ENCODE measurements around the gene APBA2.

The APBA2 gene

DNA sequence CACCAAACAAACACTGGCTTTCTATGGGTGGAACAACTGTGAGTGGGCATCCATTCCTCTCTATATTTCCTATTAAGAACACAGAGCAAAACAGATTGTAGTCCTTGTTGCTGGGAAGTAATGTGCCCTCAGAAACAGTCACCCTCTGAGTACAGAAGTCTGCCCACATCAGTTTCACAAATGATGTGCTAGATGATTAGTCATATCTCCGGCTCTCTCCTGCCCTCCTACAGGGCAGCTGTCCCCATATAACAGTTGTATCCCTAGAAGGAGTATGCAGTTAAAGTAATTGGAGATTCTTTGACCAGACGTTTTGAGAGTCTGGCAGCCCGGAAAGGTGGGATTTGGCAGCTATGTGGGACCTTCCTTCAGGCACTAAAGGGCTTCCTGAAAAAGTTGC is 159.9 kb downstream of the APBA2 start:
- DNase-seq: no peak

DNA sequence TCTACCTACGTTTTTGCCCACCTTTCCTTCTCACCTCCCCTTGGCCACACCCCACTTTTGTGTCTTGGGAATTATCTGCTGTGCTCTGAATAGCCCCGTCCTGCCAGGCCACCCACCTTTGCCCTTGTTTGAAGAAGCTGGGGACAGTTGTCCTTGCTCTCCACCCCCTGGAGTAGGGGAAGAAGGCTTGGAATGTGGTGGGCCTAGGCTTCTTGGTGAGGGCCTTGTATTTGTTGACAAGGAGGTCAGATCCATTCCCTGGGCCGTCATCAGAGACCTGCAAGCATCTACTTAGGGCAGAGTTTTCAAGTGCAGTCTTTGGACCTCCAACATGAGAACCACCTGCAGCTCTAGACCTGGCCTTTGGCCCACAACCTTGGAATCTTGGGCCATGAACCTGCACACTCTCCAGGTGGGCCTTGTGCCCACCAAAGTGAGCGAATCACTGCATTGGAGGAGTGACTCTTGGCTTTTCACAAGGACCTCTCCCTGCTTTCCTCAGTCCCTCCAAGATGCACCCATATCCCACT is 160.6 kb downstream of the APBA2 start:
- DNase-seq: no peak

DNA sequence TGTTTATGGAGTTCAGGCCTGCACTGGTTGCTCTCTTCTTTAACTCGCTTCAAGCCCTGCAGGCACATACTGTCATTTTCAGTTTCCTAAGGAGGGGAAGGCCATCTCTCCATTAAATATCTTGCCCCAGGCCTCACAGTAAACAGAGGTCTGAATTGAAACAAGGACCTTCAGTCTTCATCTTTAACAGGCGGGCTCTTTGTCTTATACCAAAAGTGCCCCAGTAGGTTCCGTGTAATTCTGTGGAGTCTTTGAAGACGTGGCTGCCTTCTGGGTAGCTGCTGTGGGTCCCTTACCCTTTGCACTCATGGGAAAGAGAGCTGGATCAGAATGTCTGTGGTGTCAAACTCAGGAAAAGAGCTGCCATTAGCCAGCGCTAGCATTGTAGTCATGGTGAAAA is 161.2 kb downstream of the APBA2 start:
- no peak for DNase-seq

DNA sequence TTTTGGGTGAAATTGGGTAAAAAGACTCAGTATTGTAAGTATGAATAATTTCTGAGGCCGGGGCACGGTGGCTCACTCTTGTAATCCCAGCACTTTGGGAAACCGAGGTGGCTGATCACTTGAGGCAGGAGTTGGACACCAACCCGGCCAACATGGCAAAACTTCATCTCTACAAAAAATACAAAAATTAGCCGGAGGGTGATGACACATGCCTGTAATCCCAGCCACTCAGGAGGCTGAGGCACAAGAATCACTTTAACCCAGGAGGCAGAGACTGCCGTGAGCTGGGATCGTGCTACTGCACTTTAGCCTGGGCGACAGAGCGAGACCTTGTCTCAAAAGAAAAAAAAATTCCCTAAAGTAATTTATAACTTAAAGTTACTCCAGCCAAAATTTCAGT is 162.2 kb downstream of the APBA2 start:
- no peak for DNase-seq

DNA sequence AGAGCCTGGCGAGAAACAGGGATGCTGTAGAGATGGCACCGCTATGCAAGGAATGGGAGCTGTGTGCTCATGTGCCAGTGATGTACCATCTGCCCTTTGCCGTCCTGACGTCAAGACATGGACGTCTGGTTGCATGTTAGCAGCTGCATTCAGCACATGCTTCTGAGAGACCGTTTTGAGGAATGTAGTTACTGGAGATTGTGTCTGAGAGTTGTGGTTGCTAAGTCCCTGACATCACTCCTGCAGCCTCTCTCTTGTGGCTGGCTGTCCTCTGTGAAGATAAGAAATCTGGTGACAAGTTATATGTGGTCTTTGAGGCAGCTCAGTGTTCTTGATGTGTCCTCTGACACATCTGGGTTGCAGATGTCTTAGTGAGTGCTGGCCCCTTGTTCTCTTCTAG is 165.1 kb downstream of the APBA2 start:
- DNase-seq: no peak

DNA sequence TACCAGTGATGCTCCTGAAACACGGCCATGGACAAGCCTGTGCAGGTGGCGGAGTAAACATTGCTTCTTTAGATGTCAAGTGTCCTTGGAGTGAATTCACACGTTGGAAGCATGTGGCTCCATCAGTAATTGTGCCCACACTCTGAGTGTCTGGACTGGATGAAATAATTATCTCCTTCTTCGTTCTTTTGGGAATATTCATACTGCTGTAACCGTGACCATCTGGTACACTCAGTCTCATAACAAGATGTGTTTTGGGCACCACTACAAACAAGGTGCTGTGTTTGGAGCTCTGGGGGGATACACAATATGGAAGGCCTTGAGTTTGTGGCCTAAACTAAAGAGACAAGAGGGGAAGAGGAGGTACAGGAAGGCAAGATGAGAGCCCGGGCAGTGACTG is 165.6 kb downstream of the APBA2 start:
- no peak for DNase-seq

DNA sequence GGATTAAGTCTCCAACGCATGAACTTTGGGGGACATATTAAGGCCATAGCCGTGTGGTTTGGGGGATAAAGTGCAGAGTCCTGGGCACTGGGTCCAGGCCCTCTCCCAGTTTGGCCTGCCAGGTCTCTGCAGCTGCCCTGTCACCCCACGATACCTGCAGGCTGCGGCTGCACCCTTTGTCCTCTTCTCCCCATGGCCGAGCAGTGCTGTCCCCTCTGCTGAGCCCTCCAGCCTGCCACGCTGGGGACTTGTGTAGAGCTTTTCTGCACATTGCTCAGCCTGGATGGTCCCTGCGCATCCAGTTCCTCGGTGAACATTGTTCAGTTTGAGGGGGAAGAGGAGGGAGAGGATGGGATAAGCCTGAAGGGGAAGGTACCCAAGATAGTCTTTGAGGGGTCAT is 167.2 kb downstream of the APBA2 start:
- no peak for DNase-seq

DNA sequence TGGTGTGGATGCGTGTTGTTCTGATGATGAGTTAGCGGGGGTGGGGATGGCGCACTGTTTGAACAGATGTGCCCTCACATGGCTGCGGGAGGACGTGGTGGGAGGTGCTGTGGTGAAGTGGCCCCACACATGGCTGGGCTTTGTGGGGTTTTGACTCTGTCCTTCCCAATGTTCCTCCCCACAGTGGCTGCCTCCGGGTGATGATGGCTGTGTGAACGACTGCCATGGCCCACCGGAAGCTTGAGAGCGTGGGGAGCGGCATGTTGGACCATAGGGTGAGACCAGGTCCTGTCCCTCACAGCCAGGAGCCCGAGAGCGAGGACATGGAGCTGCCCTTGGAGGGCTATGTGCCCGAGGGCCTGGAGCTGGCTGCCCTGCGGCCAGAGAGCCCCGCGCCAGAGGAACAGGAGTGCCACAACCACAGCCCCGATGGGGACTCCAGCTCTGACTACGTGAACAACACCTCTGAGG is 167.9 kb downstream of the APBA2 start:
- DNase-seq: no peak

DNA sequence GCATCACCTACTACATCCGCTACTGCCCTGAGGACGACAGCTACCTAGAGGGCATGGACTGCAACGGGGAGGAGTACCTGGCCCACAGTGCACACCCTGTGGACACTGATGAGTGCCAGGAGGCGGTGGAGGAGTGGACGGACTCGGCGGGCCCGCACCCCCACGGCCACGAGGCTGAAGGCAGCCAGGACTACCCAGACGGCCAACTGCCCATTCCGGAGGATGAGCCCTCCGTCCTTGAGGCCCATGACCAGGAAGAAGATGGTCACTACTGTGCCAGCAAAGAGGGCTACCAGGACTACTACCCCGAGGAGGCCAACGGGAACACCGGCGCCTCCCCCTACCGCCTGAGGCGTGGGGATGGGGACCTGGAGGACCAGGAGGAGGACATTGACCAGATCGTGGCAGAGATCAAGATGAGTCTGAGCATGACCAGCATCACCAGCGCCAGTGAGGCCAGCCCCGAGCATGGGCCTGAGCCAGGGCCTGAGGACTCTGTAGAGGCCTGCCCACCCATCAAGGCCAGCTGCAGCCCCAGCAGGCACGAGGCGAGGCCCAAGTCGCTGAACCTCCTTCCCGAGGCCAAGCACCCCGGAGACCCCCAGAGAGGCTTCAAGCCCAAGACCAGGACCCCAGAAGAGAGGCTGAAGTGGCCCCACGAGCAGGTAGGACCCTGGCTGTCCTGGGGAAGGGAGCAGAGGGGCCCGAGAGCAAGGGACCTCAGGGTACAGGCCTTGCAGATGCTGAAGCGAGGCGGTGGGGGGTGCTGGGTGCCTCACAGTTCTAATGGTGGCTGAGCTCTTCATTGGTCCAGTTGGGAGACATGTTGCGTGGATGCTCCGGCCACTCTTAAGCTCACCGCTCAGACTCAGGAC is 168.6 kb downstream of the APBA2 start:
- no peak for DNase-seq

DNA sequence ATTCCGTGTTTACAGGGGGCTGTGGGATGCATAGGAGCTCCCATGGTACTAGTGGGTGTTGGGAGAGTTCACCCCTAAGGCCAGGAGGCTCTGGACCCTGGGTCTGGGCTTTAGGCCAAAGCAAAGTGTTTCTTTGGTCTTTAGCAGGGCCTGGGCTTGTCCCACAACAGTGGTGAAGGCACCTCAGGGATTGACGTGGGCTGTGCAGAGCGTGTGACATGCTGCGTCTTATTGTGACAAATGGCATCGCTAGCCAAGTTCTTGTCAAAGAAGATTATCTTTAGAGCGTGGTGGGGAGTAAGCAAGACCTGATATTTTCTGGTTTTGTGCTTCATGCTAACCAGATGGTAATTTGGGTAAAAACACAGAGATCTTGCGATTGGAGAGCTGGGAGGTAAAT is 170.1 kb downstream of the APBA2 start:
- DNase-seq: no peak

DNA sequence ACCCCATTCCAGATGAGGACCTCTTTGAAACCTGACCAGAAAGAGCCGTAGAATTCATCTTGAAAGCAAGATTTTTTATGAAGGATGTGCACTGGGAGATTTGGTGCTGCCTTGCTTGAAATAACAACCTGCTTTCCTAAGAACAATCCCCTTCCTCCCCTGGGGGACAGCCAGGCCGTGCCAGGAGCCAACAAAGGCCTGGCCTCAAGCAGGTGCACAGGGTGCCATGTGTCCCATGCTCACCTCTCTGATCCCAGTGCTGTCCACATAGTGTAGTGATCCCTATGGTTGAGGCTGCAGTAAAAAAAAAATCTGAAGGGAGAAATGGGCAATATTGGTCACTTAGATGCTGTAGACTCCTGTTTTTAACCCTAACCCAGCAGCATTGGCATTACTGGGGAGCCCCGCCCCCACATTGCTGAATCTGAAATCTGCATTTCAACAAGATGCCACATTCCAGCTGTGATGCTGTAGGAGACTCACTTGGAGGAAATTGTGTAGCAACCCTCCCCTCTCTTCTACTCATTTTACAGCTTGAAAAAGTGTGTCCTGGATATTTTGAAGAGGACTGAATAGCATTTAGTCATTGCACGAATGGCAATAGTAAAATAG is 171.2 kb downstream of the APBA2 start:
- no peak for DNase-seq

DNA sequence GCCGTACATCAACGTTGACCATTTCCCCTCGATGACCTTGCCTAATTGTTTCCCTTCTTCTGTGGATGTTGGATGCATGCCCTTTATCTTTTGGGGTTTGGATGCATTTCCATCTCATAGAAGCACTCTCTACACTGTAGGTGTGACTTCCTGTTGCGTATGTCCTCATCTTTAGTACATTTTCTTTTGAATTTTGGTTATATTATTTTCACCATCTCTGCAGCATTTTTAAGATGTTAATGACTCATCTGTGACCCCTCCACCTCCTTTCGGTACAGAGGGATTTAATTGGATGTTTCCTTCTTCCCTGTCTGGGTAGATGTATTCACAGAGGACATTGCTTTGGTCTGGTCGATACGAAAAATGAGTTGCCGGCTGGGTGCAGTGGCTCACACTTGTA is 172.1 kb downstream of the APBA2 start:
- DNase-seq: no peak

DNA sequence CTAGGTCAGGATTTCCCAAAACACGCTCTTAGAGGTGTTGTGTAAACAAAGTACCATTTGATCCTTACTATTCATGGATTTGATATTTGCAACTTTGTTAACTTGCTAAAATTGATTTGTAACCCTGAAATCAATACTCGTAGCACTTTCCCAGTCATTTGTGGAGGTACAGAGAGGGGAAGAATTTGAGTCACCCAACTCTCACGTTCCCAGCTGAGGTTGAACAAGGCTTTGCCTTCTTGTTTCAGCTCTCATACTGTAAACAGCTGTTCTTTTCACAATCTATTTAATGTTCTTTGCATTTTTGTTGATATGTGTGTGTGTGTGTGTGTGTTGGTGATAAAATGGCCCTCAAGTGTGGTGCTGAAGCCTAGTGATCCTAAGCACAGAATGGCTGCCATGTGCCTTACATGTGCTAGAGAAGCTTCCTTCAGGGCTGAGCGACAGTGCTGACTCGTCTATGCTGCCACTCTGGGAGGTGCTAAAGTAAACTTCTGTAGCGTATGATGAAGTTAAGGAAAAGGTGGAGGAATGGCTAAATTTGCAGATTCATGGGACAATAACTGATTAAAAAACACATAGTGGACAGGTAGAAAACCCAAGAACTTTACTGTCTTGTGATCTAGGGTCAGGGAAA is 173.2 kb downstream of the APBA2 start:
- no peak for DNase-seq

DNA sequence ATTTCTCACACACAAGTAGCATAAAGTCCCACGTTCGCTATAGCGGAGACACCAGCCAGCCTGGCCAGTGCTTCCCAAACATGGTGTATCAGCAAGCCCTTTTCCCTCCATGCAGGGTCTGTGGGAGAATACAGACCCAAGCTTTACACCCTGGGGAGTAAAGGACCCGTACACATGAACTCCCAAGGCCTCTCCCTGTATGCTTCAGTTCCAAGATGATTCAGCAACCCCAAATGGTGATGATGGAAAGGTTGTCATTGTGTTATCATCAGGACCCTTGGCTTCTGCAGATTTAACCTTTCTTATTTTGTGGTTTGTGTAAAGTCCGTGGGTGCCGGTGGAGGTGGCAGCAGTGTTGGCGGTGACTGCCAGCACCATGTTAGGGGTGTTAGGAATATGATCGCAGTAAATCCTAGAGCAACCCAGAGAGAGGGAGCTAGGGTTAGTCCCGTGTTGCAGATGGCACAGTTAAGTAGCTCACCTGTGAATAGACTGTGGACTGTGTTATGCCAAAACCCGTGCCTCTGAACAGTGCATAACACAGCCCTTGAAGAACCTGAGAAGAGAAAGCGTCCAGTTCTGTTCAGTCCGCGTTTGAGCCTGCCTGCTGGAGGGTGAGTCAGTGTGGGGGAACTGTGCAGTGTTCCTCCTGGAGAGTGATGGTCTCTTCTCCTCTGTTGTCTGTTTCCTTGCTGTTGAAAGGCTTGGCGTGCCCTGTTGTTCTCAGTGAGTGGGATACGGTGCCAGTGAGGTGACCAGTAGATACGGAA is 174.3 kb downstream of the APBA2 start:
- DNase-seq: no peak

DNA sequence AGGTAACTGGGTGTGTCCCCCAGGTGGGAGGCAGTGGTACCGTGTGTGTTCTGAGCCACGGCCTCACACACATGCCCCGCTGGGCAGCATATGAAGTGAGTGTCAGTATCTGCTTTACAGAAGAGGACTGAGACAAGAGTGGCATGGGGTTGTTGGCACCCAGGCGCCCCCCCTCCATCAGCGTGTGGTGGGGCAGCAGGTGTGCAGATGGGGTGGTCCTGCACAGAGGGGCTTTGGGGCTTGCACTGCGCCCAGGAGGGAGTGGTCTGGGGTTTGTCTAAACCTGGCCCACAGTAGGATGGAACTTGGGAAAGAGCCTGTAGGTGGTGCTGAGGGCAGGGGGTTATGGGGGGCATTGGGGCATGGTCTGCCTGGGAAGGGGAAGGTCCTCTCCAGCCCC is 176.0 kb downstream of the APBA2 start:
- DNase-seq: no peak

DNA sequence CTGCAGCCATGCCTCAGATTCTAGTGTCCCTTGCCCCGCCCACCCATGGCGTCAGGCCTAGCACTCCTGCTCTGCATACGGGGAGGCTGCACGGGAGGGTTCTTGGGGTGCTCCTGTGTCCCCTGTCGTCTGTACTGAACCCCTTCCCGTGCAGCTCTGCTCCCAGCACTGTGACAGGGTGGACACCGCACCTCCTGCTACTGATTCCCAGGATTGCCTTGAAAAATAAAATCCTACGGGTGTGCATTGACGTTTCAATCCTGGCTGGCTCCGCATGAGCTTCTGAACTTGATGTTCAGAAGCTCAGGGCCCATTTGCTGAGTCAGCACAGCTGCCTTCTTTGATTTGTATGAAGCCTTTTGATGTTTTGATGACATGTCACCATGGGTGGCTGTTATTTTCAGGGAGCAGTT is 176.4 kb downstream of the APBA2 start:
- no peak for DNase-seq

DNA sequence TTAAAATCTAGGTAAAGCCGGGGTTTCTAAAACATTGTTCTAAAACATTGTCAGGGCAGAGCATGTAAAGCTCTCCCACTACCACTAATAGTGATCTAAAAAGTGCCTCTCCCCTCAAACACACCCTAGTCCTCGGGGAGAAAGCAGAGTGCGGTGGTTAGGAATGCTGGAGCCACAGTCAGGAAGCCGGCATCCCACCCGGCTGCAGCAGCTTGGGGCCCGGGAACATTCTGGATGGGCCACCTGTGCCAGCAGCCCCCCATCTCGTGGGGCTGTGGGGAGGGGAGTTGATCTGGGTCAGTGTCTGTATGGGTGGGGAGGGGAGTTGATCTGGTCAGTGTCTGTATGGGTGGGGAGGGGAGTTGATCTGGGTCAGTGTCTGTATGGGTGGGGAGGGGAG is 176.9 kb downstream of the APBA2 start:
- DNase-seq: no peak

DNA sequence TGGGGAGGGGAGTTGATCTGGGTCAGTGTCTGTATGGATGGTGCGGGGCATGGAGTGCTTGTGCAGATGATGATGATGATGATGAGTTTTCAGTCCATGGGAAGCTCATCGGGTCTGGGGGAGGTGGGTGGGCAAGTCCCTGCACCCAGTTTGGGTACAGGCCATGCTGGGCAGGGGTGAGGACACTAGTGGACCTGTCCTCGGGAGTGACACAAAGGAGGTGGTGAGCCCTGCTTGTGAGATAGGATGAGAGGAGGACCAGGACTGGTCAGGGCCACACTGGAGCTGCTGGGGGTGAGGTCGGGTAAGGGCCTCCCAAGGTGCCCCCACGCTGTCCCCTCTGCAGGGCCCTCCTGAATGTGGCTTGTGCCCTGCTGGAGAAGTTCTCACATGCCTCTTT is 177.9 kb downstream of the APBA2 start:
- no peak for DNase-seq

DNA sequence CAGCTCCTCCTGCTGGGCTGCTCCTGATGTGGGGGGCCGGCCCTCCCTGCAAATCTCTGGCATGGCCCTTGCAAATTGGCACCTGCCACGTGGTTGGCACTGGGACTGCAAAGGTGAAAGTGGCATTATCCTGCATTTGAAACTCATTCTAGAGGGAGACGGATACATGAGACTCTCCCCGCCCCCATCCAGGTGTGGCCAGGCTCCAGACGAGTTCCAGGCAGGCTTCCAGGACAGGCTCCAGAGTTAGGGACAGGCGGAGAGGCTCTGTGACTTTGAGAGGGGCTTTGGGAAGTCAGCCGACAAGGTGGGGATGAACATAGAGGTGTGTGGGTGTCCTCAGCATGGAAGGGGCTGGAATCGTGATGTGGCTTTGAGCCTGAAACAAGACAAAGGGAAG is 178.5 kb downstream of the APBA2 start:
- no peak for DNase-seq

DNA sequence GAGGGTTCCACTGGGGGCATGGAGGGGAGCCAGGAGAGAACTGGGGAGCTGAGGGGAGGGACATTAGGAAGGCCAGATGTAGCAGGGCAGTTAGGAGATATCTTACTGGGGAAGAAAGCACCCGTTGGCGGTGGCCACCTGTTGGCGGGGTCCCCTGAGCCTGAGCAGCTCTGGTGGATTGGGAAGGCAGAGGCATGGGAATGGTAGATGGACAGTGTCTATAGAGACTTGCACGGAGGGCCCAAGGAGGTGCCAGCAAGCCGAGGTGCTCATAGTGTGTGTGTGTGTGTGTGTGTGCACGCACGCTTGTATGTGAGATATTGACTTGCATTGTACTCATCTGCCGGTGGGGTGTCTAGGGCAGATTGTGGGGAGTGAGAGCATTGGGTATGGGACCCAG is 179.0 kb downstream of the APBA2 start:
- no peak for DNase-seq

DNA sequence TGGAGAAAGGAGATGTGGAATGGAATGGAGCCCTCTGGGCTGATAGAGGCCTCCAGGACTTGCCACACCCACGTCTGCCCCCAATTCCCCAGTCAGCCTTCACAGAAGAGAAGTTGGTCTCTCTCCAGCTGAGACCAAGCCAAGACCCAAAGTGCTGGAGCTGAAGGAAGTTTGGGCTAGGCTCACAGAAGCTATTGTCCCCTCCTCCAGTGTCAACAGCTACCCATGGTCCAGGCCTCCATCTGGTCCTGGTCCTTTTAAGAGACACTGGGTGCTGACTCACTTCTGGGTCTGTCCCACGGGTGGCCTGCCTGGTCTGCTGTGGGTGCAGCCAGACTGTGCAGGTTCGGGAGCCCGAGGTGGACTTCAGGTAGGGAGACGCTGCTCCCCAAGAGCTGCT is 179.8 kb downstream of the APBA2 start:
- DNase-seq: no peak

DNA sequence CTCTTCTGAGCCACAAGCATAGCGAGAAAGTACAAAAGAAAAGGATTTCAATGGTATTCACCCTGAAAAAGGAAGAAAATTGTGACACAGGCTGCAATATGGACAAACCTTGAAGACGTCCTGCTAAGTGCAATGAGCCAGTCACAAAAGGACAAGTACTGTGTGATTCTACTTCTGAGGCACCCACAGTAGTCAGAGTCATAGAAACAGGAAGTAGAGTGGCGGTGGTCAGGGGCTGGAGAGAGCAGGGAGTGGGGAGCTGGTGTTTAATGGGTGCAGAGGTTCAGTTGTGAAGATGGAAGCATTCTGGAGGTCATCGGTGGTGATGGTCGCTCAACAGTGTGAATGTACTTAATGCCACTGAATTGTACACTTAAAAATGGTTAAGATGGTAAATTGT is 180.5 kb downstream of the APBA2 start:
- no peak for DNase-seq

DNA sequence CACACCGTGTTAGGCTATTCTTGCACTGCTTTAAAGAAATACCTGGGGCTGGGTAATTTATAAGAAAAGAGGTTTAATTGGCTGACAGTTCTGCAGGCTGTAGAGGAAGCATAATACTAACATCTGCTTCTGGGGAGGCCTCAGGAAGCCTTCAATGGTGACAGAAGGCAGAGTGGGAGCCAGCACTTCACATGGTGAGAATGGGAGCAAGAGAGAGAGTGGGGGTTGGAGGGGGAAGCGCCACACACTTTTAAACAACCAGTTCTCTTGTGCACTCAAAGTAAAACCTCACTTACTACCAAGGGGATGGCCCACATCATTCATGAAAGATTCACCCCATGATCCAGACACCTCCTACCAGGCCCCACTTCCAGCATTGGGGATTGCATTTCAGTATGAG is 181.1 kb downstream of the APBA2 start:
- DNase-seq: no peak

Data from activated CD8-positive, alpha-beta memory T cell treated with anti-CD3 and anti-CD28 coated beads, Interleukin-2, amount 50 U/mL, for 4 hours (primary cell).